Heart left ventricle (tissue), 16 donors: ENCODE results near the gene SOX8. TPM values are rescaled to one million over a fixed set of nuclear protein-coding genes. Genes with fewer than 3 reads are reported as not detected.

Experiments used
- ATAC-seq, 4 donors: fragments of 200-7000 bp; cut with Tn5 transposase; one replicate each; pipeline ENCODE4 v1.9.1; 2020 to 2022; ENCODE audit warnings: moderate library complexity in 4 of 4, mild to moderate bottlenecking in 3 of 4, moderate number of reproducible peaks in 1 of 4
- DNase-seq, 5 donors: peaks; one replicate each; pipeline ENCODE4 v3.0.0-alpha.2; 2020
- H3K27ac ChIP-seq, 12 donors: fragments of 200-600 bp; sonication (generic) in 4 of 12; one replicate each; pipeline versions ENCODE4 v1.5.0 to v1.8.0; 2016 to 2022; ENCODE audit warnings: mild to moderate bottlenecking in 2 of 12
- H3K27me3 ChIP-seq, 9 donors: fragments of 200-600 bp; sonication (generic) in 2 of 9; one replicate each; pipeline versions ENCODE4 v1.5.1 to v1.8.0; 2016 to 2022; ENCODE audit warnings: mild to moderate bottlenecking in 3 of 9
- H3K36me3 ChIP-seq, 9 donors: fragments of 200-600 bp; sonication (generic) in 2 of 9; one replicate each; pipeline versions ENCODE4 v1.5.0 to v1.8.0; 2018 to 2022; ENCODE audit warnings: mild to moderate bottlenecking in 2 of 9
- H3K4me1 ChIP-seq, 12 donors: fragments of 200-600 bp; sonication (generic) in 4 of 12; one replicate each; pipeline versions ENCODE4 v1.5.0 to v1.8.0; 2016 to 2022; ENCODE audit warnings: mild to moderate bottlenecking in 3 of 12
- H3K4me3 ChIP-seq, 12 donors: fragments of 200-600 bp; sonication (generic) in 4 of 12; one replicate each; pipeline versions ENCODE4 v1.5.0 to v1.8.0; 2017 to 2022; ENCODE audit warnings: mild to moderate bottlenecking in 9 of 12, moderate library complexity in 4 of 12
- H3K9me3 ChIP-seq, 12 donors: fragments of 200-600 bp; sonication (generic) in 4 of 12; one replicate each; pipeline versions ENCODE4 v1.5.0 to v1.8.0; 2016 to 2022; ENCODE audit warnings: mild to moderate bottlenecking in 1 of 12
- POLR2A ChIP-seq, 2 donors: fragments of 450-650 bp; IDR thresholded peaks; one replicate each; pipeline ENCODE4 v1.6.1; 2017; ENCODE audit warnings: antibody characterized with exemption in 2 of 2, mild to moderate bottlenecking in 2 of 2, moderate library complexity in 2 of 2
- WGBS, 4 donors: extraction: QIAGEN DNeasy Blood & Tissue Kit in 2 of 4; methylation state at CpG; one replicate each; pipeline versions ENCODE4 v1.1.5 to v1.1.7; 2013 to 2018; 5-methylcytosine and 5-hydroxymethylcytosine counted together
- intact Hi-C, 10 donors: fragments of 100-400 bp; cut with DNase I; formaldehyde crosslinking; loops; one replicate each; pipeline versions ENCODE4 v1.11.1 to v1.14.2; 2022
- polyA plus RNA-seq, 2 donors: library from polyadenylated mRNA; stranded (reverse); fragments of 200-250 nt; gene quantifications; one replicate each; pipeline ENCODE4 v1.2.3, GENCODE V29; 2013
- total RNA-seq, 9 donors: library from RNA; depleted of rRNA in 2 of 9; stranded (reverse); fragments of >200 nt in 2 of 9; fragmentation: NEBNext Ultra II Directional in 3 of 9; extraction: Animal tissue kit (Norgen Biotek cat#: 25700) in 3 of 9; gene quantifications; one replicate each; pipeline versions ENCODE4 v1.1.0 to v1.2.4, GENCODE V29; 2016 to 2023
- TF ChIP-seq, protein P1 (sequence below), 12 donors: fragments of 200-600 bp; sonication (generic) in 4 of 12; IDR thresholded peaks; one replicate each; pipeline versions ENCODE4 v1.5.0 to v1.8.0; 2018 to 2022; ENCODE audit warnings: antibody characterized with exemption in 12 of 12, mild to moderate bottlenecking in 5 of 12
- donor health status: ischemic (EF 13 %, LVEDD 7.1; RV severe dilation, severe dysfunction).
- donor health status: healthy with polysubstance abuse.
- donor health status: DM: no; HTN: yes; CAD: no.
- donor health status: DM: no; HTN: no; CAD: no.
- donor health status: ischemic (EF 25% LVEDD 6.9; RV normal size, moderate dysfunction).
- donor health status: ischemic (EF 25% LVEDD 5.7; RV mildly dilated, moderate dysfunction).
- donor health status: healthy.
- donor health status: DM: yes; HTN: yes; CAD: no.
- donor health status: ischemic (EF 35%, LVEDD 5.7; RV mildly dilated, moderate dysfunction).
- donor health status: nonischemic (EF 11% LVEDD 7.7; RV severe dilation, severe dysfunction).
- donor health status: DM: yes; HTN: yes; CAD: no.
- donor health status: PGD.
- donor health status: ischemic (EF 29% LVEDD 5.4; RV normal size, mild dysfunction).
- donor health status: nonischemic (EF 23%, LVEDD 6.1; RV moderate dilation, normal function).

The SOX8 gene
- total and polyA plus RNA-seq, 11 donors: 0.44 to 1.3 (median 0.77) TPM

DNA sequence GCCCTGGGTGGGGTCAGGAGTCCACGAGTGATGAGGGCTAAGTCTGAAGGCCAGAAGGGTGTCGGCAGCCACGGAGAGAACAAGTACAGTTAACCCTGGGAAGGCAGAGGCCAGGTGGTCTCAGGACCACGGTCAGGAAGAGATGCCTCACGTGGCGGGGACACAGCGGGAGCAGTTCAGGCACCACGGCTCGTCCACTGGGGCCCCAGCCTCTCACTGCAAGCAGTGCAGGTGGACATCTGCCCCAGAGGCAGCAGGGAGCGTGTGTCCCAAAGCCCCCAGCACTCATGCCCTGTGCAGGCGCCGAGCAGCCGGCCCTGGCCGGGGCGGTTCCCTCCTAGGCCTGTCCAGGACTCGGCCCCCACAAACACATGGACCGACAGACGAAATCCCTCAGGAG is 15.5 kb upstream of the SOX8 start:
- ATAC-seq (no peak), DNase-seq (peak in 1 of 5 donors; percentile 8)
- H3K36me3 ChIP-seq: peaks cover 0 to 29% (median 2%) of the 10 kb centered on the region in 9 donors
- no peak overlapping the region for H3K4me3 ChIP-seq
- H3K4me1 ChIP-seq: peaks cover 2 to 26% (median 13%) of the 10 kb centered on the region in 12 donors
- WGBS, 4 donors: 96 to 97% (median 97%) methylated on average over 15 to 18 of the region's 18 CpGs
- TF ChIP-seq, protein P1, sequence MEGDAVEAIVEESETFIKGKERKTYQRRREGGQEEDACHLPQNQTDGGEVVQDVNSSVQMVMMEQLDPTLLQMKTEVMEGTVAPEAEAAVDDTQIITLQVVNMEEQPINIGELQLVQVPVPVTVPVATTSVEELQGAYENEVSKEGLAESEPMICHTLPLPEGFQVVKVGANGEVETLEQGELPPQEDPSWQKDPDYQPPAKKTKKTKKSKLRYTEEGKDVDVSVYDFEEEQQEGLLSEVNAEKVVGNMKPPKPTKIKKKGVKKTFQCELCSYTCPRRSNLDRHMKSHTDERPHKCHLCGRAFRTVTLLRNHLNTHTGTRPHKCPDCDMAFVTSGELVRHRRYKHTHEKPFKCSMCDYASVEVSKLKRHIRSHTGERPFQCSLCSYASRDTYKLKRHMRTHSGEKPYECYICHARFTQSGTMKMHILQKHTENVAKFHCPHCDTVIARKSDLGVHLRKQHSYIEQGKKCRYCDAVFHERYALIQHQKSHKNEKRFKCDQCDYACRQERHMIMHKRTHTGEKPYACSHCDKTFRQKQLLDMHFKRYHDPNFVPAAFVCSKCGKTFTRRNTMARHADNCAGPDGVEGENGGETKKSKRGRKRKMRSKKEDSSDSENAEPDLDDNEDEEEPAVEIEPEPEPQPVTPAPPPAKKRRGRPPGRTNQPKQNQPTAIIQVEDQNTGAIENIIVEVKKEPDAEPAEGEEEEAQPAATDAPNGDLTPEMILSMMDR (IDR thresholded peaks at IDR 0.05): no peak
- no peak for TF ChIP-seq POLR2A (IDR thresholded peaks at IDR 0.05)
- H3K27ac ChIP-seq: no peak overlapping the region
- peaks cover 0 to 4% (median 0%) of the 10 kb centered on the region in 12 donors for H3K9me3 ChIP-seq
- no peaks in the 10 kb centered on the region for H3K27me3 ChIP-seq
- intact Hi-C loops: no loop called here

DNA sequence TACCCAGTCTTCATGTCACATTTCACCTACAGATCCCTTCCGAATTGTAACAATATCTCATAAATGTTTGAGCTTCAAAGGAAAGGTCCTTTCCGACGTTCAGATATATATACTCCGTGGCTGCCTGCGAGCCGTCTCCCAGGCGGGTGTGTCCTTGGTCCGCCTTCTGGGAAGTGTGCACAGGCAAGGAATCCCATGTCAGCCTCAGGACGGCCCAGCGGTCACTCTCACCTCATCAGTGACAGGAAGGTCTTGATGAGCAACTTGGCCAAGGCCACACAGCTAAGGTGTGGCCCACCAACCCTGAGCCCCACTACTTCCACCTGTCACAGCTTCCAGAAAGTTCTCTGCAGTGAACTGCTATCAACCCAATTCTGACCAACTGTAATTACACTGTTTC is 15.1 kb upstream of the SOX8 start:
- ATAC-seq (no peak), DNase-seq (peak in 1 of 5 donors; percentile 2)
- Histone ChIP-seq H3K4me1 (peaks cover 2 to 26% (median 15%) of the 10 kb centered on the region in 12 donors), H3K27ac (no peak overlapping the region), H3K9me3 (peaks cover 0 to 4% (median 0%) of the 10 kb centered on the region in 12 donors), H3K36me3 (peaks cover 0 to 29% (median 2%) of the 10 kb centered on the region in 9 donors), H3K27me3 (no peaks in the 10 kb centered on the region), H3K4me3 (no peak overlapping the region)
- WGBS, 4 donors: 95 to 97% (median 96%) methylated on average over 10 of the region's 10 CpGs
- intact Hi-C loops: no loop called here
- no peak for TF ChIP-seq POLR2A (IDR thresholded peaks at IDR 0.05)
- TF ChIP-seq, protein P1 (IDR thresholded peaks at IDR 0.05): no peak

DNA sequence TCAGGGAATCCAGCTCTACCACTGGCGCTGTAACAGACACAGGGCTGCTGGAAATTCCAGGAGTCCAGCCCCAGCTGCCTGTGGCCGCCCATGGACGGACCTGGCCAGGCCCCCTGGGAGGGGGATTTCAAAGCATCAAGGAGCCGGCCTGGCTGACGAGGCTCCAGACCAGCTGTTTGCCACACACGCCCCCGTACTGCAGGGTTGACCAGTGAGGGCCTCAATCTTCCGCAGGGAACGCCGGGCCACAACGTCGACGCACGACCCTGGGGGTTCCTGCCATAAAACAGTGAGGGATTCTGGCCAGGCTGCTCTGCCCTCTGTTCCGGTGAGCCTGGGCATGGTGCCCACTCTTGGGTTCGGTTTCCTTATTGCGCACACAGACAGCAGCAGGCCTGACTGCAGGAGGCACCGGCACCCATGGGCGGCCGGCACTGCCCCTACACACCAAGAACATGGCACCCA is 14.5 kb upstream of the SOX8 start:
- H3K27ac ChIP-seq: no peak overlapping the region
- intact Hi-C loops: no loop called here
- WGBS, 4 donors: 94 to 98% (median 96%) methylated on average over 7 to 20 of the region's 20 CpGs
- H3K9me3 ChIP-seq: peaks cover 0 to 4% (median 0%) of the 10 kb centered on the region in 12 donors
- no peak overlapping the region for H3K4me3 ChIP-seq
- ATAC-seq (no peak), DNase-seq (peak in 1 of 5 donors; percentile 6)
- no peaks in the 10 kb centered on the region for H3K27me3 ChIP-seq
- no peak for TF ChIP-seq POLR2A (IDR thresholded peaks at IDR 0.05)
- TF ChIP-seq, protein P1 (IDR thresholded peaks at IDR 0.05): no peak
- peaks cover 0 to 29% (median 2%) of the 10 kb centered on the region in 9 donors for H3K36me3 ChIP-seq
- H3K4me1 ChIP-seq: peaks cover 2 to 26% (median 15%) of the 10 kb centered on the region in 12 donors

DNA sequence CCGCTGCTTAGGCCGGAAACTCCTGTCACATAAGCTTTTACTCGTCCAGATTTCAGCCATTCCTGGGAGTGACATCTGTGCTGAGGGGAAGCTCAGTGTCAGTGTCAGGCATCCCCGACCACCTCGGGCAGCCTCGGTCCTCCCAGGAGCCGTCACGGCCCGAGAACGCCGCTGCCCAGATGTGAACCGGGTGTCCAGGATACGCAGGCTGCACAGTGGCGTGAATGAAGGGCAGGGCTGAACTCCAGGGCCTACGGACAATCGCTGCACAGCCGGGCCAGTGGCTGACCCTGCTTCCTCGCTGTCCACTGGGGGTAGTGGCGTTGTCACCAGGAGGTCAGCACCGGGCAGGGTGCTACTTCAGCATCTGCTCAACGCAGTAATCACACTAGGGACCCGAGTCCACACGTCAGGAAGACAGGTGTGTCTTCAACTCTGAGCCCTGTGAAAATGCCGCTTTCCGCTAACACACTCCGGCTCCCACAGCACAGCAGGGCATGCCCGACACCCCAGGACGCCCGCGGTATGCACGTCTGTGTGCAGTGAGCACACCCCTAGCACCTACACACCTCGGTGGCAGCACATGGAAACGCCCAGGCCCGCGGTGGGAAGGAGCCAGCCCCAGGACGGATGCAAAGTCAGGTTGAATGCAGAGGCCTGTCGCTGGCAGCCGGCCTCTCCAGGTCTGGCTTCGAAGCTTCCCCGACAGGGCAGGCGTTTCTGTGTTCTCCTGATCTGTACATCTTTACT is 13.8 kb upstream of the SOX8 start:
- peaks cover 0 to 4% (median 0%) of the 10 kb centered on the region in 12 donors for H3K9me3 ChIP-seq
- peaks cover 2 to 26% (median 15%) of the 10 kb centered on the region in 12 donors for H3K4me1 ChIP-seq
- peaks cover 0 to 29% (median 2%) of the 10 kb centered on the region in 9 donors for H3K36me3 ChIP-seq
- H3K27me3 ChIP-seq: no peaks in the 10 kb centered on the region
- H3K4me3 ChIP-seq: no peak overlapping the region
- DNase-seq (no peak), ATAC-seq (no peak)
- 94 to 97% (median 96%) methylated on average over 27 to 41 of the region's 41 CpGs for WGBS, 4 donors
- intact Hi-C loops: no loop called here
- H3K27ac ChIP-seq: no peak overlapping the region
- TF ChIP-seq, protein P1 (IDR thresholded peaks at IDR 0.05): no peak
- no peak for TF ChIP-seq POLR2A (IDR thresholded peaks at IDR 0.05)
